HEK293 (cell line): ENCODE measurements around the gene UBE3C.

Experiments
- CTCF ChIA-PET: fragments of 350-600 bp; formaldehyde crosslinking; extraction: SDS; loops from one replicate; lab custom pipeline; 2021; ENCODE audit warnings: antibody characterized with exemption; lab: Yijun Ruan, JAX
- POLR2A ChIA-PET: fragments of 300-600 bp; formaldehyde crosslinking; extraction: SDS; loops from one replicate; lab custom pipeline; 2020; ENCODE audit warnings: antibody characterized with exemption, inconsistent platforms; lab: Yijun Ruan, JAX
- H3K27ac ChIP-seq: fragments of 200-500 bp; sonication (Bioruptor generic); 2 replicates; pipeline ENCODE4 v1.5.1; 2014; ENCODE audit warnings: low read depth, low read length, control low read depth, inconsistent platforms; ENCODE audit errors: extremely low read depth
- H3K36me3 ChIP-seq, 2 experiments: fragments of 200-500 bp in 1 of 2; sonication (Bioruptor generic) in 1 of 2; 1 replicate in 1 of 2; 2 replicates in 1 of 2; pipeline ENCODE4 v1.5.1; 2014 to 2017; ENCODE audit warnings: inconsistent platforms in 2 of 2, low read length in 2 of 2; ENCODE audit not compliant: control insufficient read depth in 2 of 2, insufficient read depth in 1 of 2
- H3K4me1 ChIP-seq: fragments of 200-500 bp; sonication (Bioruptor generic); 2 replicates; pipeline ENCODE4 v1.5.1; 2014; ENCODE audit warnings: mild to moderate bottlenecking, low read length, inconsistent platforms; ENCODE audit not compliant: control insufficient read depth, insufficient read depth
- H3K4me3 ChIP-seq: 2 replicates; pipeline ENCODE4 v1.5.1; 2011; ENCODE audit warnings: low read depth, mild to moderate bottlenecking, control low read depth, low read length, moderate library complexity
- H3K9me3 ChIP-seq: fragments of 200-500 bp; sonication (Bioruptor generic); 2 replicates; pipeline ENCODE4 v1.5.1; 2014; ENCODE audit warnings: low read depth, low read length, inconsistent platforms; ENCODE audit not compliant: control insufficient read depth, insufficient read depth
- GLI4 ChIP-seq: fragments of 450-650 bp; formaldehyde crosslinking; IDR thresholded peaks from 2 replicates; pipeline ENCODE4 v1.5.1; 2016; ENCODE audit warnings: missing biosample characterization, missing genetic modification characterization
- HOXA7 ChIP-seq: sonication (generic); formaldehyde crosslinking; IDR thresholded peaks from 2 replicates; pipeline ENCODE4 v1.8.1; 2022; ENCODE audit warnings: missing genetic modification reagents, borderline replicate concordance
- KLF7 ChIP-seq: fragments of 450-650 bp; formaldehyde crosslinking; IDR thresholded peaks from 2 replicates; pipeline ENCODE4 v1.5.1; 2016; ENCODE audit warnings: missing biosample characterization, missing genetic modification characterization, borderline replicate concordance
- KLF9 ChIP-seq: fragments of 450-650 bp; formaldehyde crosslinking; IDR thresholded peaks from 2 replicates; pipeline ENCODE4 v1.5.1; 2016; ENCODE audit warnings: missing biosample characterization, missing genetic modification characterization, low read depth
- MYNN ChIP-seq: fragments of 450-650 bp; formaldehyde crosslinking; IDR thresholded peaks from 2 replicates; pipeline ENCODE4 v1.5.1; 2016; ENCODE audit warnings: missing biosample characterization, missing genetic modification characterization, borderline replicate concordance
- REPIN1 ChIP-seq: fragments of 450-650 bp; formaldehyde crosslinking; IDR thresholded peaks from 2 replicates; pipeline ENCODE4 v1.5.1; 2017; ENCODE audit warnings: missing biosample characterization, missing genetic modification characterization, low read depth
- SETDB1 ChIP-seq: IDR thresholded peaks from one replicate; pipeline ENCODE4 v1.6.1; 2017; ENCODE audit warnings: mild to moderate bottlenecking, low read length, moderate library complexity, mixed read lengths; ENCODE audit not compliant: insufficient read length
- ZFP37 ChIP-seq: fragments of 450-650 bp; formaldehyde crosslinking; IDR thresholded peaks from 2 replicates; pipeline ENCODE4 v1.5.1; 2016; ENCODE audit warnings: missing biosample characterization, missing genetic modification characterization
- ZNF132 ChIP-seq: fragments of 450-650 bp; formaldehyde crosslinking; IDR thresholded peaks from 2 replicates; pipeline ENCODE4 v1.5.1; 2017; ENCODE audit warnings: missing biosample characterization, missing genetic modification characterization, borderline replicate concordance
- ZNF549 ChIP-seq: fragments of 450-650 bp; IDR thresholded peaks from 2 replicates; pipeline ENCODE4 v1.5.1; 2018; ENCODE audit warnings: missing biosample characterization, missing genetic modification characterization, mild to moderate bottlenecking, inconsistent platforms, moderate library complexity
- ZNF677 ChIP-seq: fragments of 450-650 bp; IDR thresholded peaks from 2 replicates; pipeline ENCODE4 v1.5.0; 2018; ENCODE audit warnings: missing biosample characterization, mild to moderate bottlenecking, missing genetic modification characterization, moderate library complexity
- ZNF76 ChIP-seq: fragments of 450-650 bp; formaldehyde crosslinking; IDR thresholded peaks from 2 replicates; pipeline ENCODE4; 2016; ENCODE audit warnings: low read depth, missing biosample characterization, missing genetic modification characterization, borderline replicate concordance
- ZNF776 ChIP-seq: fragments of 450-650 bp; formaldehyde crosslinking; IDR thresholded peaks from 2 replicates; pipeline ENCODE4 v1.5.0; 2017; ENCODE audit warnings: missing biosample characterization, missing genetic modification characterization, borderline replicate concordance
- ZNF830 ChIP-seq: fragments of 450-650 bp; IDR thresholded peaks from 2 replicates; pipeline ENCODE4 v1.5.0; 2018; ENCODE audit warnings: missing biosample characterization, missing genetic modification characterization, low read depth, mild to moderate bottlenecking, moderate library complexity
- TF ChIP-seq, protein P1 (sequence below): fragments of 450-650 bp; formaldehyde crosslinking; IDR thresholded peaks from 2 replicates; pipeline ENCODE4 v1.5.1; 2016; ENCODE audit warnings: missing biosample characterization, missing genetic modification characterization
- TF ChIP-seq, protein P2 (sequence below): fragments of 450-650 bp; formaldehyde crosslinking; IDR thresholded peaks from 2 replicates; pipeline ENCODE4 v1.5.1; 2016; ENCODE audit warnings: missing biosample characterization, missing genetic modification characterization, borderline replicate concordance
- TF ChIP-seq, protein P3 (sequence below): fragments of 450-650 bp; formaldehyde crosslinking; IDR thresholded peaks from 2 replicates; pipeline ENCODE4 v1.5.1; 2016; ENCODE audit warnings: missing biosample characterization, missing genetic modification characterization
- TF ChIP-seq, protein P4 (sequence below): fragments of 450-650 bp; formaldehyde crosslinking; IDR thresholded peaks from 2 replicates; pipeline ENCODE4 v1.5.1; 2016; ENCODE audit warnings: missing biosample characterization, missing genetic modification characterization, borderline replicate concordance
- TF ChIP-seq, protein P5 (sequence below): fragments of 450-650 bp; formaldehyde crosslinking; IDR thresholded peaks from 2 replicates; pipeline ENCODE4 v1.5.1; 2016; ENCODE audit warnings: missing biosample characterization, missing genetic modification characterization

The UBE3C gene

DNA sequence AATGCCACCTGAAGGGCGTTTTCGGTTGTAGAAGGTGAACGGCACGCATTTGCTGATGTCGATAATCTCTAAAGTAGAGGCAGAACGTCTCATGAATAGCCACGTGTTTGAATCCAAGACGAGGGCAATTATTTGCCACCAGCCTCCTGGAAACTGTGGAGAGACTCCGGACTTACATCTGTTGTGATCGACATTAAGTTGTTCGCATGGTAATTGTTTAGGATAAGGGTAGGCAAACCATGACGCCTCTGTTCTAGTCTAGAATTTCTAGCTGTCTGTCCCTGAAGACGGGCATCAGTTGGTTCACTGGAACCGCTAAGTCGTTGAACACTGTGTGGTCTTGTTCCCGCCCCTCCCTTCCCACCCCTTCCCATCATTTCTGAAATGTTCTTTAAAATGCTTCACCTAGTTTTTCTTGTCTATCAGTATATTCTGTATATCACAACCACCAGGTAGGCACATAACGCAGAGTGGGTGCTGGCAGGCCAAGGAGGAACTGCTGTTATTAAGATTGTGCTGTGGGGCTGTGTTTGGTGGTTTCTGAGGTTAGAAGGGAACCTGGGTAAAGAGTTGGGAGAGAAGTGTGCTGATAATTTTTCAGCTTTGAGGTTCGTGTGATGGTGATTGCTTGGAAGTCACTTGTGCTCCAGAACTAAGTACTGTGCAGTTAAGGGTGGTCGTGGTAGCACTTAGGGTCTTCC, 1.2 kb downstream of the UBE3C start:
- Histone ChIP-seq H3K4me1 (peaks cover 5% of the 10 kb centered on the region), H3K4me3 (peak overlapping the region; percentile 92), H3K36me3 (peaks cover 0 to 43% of the 10 kb centered on the region in 2 experiments; a peak in 2 of 3 replicates)
- POLR2A ChIA-PET = no interaction called here
- CTCF ChIA-PET = interaction anchor here (0.5 kb wide), 1 partner anchor 111 kb away, joined by 5 read pairs; no protein-coding TSS in a partner anchor
- TF ChIP-seq MYNN (no peak), KLF9 (peak; percentile 20; the same call in 1 of the 2 replicates)
- TF ChIP-seq, all 188 proteins: peak for 1
- no peaks in the 10 kb centered on the region for H3K9me3 ChIP-seq
- H3K27ac ChIP-seq = peak overlapping the region; percentile 87

DNA sequence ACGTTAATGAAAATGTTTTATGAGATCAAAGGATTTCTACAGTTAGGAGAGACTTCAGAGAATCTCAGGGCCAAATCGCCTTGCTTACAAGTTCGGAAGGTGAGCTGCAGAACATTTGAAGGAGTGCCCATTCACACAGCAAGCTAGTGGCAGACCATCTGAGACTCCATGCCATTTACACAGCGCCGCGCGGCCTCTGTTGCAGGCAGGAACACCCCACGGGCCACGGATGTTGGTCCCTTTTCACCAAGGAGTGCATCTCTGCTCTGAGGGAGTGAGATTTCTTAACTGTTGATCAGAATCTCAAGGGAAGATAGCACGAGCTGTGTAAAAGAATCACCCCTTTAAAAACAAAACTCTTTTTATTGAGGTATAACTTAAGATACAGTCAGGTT, 1.8 kb downstream of the UBE3C start:
- peak overlapping the region; percentile 92 for H3K4me3 ChIP-seq
- H3K27ac ChIP-seq = no peak overlapping the region; the same call in 1 of the 2 replicates
- H3K4me1 ChIP-seq = peaks cover 5% of the 10 kb centered on the region
- H3K36me3 ChIP-seq = peaks cover 0 to 46% of the 10 kb centered on the region in 2 experiments; a peak in 2 of 3 replicates
- no peaks in the 10 kb centered on the region for H3K9me3 ChIP-seq
- ChIA-PET CTCF (interaction anchor here (0.5 kb wide), 1 partner anchor 110 kb away, joined by 5 read pairs; no protein-coding TSS in a partner anchor), POLR2A (no interaction called here)
- TF ChIP-seq KLF7 (tag by site-specific recombination) (no peak), ZNF549 (tag by site-specific recombination) (no peak), REPIN1 (tag by site-specific recombination) (no peak), GLI4 (tag by site-specific recombination) (no peak), ZNF76 (tag by site-specific recombination) (no peak), ZNF830 (no peak), HOXA7 (CRISPR knock-in tag) (no peak), ZNF132 (tag by site-specific recombination) (no peak), ZNF776 (tag by site-specific recombination) (no peak), ZNF677 (no peak), ZFP37 (tag by site-specific recombination) (no peak), SETDB1 (no peak)
- TF ChIP-seq, protein P1, sequence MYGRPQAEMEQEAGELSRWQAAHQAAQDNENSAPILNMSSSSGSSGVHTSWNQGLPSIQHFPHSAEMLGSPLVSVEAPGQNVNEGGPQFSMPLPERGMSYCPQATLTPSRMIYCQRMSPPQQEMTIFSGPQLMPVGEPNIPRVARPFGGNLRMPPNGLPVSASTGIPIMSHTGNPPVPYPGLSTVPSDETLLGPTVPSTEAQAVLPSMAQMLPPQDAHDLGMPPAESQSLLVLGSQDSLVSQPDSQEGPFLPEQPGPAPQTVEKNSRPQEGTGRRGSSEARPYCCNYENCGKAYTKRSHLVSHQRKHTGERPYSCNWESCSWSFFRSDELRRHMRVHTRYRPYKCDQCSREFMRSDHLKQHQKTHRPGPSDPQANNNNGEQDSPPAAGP (tag by site-specific recombination) = no peak
- TF ChIP-seq, protein P2, sequence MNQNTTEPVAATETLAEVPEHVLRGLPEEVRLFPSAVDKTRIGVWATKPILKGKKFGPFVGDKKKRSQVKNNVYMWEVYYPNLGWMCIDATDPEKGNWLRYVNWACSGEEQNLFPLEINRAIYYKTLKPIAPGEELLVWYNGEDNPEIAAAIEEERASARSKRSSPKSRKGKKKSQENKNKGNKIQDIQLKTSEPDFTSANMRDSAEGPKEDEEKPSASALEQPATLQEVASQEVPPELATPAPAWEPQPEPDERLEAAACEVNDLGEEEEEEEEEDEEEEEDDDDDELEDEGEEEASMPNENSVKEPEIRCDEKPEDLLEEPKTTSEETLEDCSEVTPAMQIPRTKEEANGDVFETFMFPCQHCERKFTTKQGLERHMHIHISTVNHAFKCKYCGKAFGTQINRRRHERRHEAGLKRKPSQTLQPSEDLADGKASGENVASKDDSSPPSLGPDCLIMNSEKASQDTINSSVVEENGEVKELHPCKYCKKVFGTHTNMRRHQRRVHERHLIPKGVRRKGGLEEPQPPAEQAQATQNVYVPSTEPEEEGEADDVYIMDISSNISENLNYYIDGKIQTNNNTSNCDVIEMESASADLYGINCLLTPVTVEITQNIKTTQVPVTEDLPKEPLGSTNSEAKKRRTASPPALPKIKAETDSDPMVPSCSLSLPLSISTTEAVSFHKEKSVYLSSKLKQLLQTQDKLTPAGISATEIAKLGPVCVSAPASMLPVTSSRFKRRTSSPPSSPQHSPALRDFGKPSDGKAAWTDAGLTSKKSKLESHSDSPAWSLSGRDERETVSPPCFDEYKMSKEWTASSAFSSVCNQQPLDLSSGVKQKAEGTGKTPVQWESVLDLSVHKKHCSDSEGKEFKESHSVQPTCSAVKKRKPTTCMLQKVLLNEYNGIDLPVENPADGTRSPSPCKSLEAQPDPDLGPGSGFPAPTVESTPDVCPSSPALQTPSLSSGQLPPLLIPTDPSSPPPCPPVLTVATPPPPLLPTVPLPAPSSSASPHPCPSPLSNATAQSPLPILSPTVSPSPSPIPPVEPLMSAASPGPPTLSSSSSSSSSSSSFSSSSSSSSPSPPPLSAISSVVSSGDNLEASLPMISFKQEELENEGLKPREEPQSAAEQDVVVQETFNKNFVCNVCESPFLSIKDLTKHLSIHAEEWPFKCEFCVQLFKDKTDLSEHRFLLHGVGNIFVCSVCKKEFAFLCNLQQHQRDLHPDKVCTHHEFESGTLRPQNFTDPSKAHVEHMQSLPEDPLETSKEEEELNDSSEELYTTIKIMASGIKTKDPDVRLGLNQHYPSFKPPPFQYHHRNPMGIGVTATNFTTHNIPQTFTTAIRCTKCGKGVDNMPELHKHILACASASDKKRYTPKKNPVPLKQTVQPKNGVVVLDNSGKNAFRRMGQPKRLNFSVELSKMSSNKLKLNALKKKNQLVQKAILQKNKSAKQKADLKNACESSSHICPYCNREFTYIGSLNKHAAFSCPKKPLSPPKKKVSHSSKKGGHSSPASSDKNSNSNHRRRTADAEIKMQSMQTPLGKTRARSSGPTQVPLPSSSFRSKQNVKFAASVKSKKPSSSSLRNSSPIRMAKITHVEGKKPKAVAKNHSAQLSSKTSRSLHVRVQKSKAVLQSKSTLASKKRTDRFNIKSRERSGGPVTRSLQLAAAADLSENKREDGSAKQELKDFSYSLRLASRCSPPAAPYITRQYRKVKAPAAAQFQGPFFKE = no peak
- TF ChIP-seq, protein P3, sequence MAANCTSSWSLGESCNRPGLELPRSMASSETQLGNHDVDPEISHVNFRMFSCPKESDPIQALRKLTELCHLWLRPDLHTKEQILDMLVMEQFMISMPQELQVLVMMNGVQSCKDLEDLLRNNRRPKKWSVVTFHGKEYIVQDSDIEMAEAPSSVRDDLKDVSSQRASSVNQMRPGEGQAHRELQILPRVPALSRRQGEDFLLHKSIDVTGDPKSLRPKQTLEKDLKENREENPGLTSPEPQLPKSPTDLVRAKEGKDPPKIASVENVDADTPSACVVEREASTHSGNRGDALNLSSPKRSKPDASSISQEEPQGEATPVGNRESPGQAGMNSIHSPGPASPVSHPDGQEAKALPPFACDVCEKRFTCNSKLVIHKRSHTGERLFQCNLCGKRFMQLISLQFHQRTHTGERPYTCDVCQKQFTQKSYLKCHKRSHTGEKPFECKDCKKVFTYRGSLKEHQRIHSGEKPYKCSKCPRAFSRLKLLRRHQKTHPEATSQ (tag by site-specific recombination) = no peak
- TF ChIP-seq, protein P4, sequence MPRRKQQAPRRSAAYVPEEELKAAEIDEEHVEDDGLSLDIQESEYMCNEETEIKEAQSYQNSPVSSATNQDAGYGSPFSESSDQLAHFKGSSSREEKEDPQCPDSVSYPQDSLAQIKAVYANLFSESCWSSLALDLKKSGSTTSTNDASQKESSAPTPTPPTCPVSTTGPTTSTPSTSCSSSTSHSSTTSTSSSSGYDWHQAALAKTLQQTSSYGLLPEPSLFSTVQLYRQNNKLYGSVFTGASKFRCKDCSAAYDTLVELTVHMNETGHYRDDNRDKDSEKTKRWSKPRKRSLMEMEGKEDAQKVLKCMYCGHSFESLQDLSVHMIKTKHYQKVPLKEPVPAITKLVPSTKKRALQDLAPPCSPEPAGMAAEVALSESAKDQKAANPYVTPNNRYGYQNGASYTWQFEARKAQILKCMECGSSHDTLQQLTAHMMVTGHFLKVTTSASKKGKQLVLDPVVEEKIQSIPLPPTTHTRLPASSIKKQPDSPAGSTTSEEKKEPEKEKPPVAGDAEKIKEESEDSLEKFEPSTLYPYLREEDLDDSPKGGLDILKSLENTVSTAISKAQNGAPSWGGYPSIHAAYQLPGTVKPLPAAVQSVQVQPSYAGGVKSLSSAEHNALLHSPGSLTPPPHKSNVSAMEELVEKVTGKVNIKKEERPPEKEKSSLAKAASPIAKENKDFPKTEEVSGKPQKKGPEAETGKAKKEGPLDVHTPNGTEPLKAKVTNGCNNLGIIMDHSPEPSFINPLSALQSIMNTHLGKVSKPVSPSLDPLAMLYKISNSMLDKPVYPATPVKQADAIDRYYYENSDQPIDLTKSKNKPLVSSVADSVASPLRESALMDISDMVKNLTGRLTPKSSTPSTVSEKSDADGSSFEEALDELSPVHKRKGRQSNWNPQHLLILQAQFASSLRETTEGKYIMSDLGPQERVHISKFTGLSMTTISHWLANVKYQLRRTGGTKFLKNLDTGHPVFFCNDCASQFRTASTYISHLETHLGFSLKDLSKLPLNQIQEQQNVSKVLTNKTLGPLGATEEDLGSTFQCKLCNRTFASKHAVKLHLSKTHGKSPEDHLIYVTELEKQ (tag by site-specific recombination) = no peak
- TF ChIP-seq, protein P5, sequence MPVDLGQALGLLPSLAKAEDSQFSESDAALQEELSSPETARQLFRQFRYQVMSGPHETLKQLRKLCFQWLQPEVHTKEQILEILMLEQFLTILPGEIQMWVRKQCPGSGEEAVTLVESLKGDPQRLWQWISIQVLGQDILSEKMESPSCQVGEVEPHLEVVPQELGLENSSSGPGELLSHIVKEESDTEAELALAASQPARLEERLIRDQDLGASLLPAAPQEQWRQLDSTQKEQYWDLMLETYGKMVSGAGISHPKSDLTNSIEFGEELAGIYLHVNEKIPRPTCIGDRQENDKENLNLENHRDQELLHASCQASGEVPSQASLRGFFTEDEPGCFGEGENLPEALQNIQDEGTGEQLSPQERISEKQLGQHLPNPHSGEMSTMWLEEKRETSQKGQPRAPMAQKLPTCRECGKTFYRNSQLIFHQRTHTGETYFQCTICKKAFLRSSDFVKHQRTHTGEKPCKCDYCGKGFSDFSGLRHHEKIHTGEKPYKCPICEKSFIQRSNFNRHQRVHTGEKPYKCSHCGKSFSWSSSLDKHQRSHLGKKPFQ (tag by site-specific recombination) = no peak
